Loucy (cell line): Measurements from ENCODE around the gene NOX5.

Source experiments
- H2AFZ ChIP-seq: fragments of 200-600 bp; sonication (generic); 2 replicates; pipeline ENCODE4 v1.6.0; 2016; ENCODE audit warnings: antibody characterized with exemption, mild to moderate bottlenecking, low read length, moderate library complexity
- H3F3A ChIP-seq: fragments of 200-600 bp; 2 replicates; pipeline ENCODE4 v1.6.0; 2016; ENCODE audit warnings: antibody characterized with exemption, low read depth, mild to moderate bottlenecking
- H3K27me3 ChIP-seq: fragments of 200-600 bp; sonication (generic); 2 replicates; pipeline ENCODE4 v1.6.1; 2014; ENCODE audit warnings: low read length, mild to moderate bottlenecking; ENCODE audit not compliant: insufficient read depth, poor library complexity, severe bottlenecking
- H3K36me3 ChIP-seq: fragments of 200-600 bp; sonication (generic); 2 replicates; pipeline ENCODE4 v1.6.1; 2016; ENCODE audit warnings: low read length; ENCODE audit not compliant: insufficient read depth
- H3K4me1 ChIP-seq: fragments of 200-600 bp; sonication (generic); 2 replicates; pipeline ENCODE4 v1.5.1; 2014; ENCODE audit warnings: low read length, mild to moderate bottlenecking; ENCODE audit not compliant: insufficient read depth, poor library complexity, severe bottlenecking
- H3K4me2 ChIP-seq: fragments of 200-600 bp; sonication (generic); 2 replicates; pipeline ENCODE4 v1.6.0; 2014; ENCODE audit warnings: antibody characterized with exemption, low read length, low read depth, mild to moderate bottlenecking; ENCODE audit not compliant: poor library complexity, severe bottlenecking
- H3K4me3 ChIP-seq: fragments of 200-600 bp; sonication (generic); 2 replicates; pipeline ENCODE4 v1.5.1; 2014; ENCODE audit warnings: low read length, mild to moderate bottlenecking, mixed read lengths; ENCODE audit not compliant: poor library complexity, severe bottlenecking
- H3K79me2 ChIP-seq: fragments of 200-600 bp; sonication (generic); 2 replicates; pipeline ENCODE4 v1.6.1; 2014; ENCODE audit warnings: low read length; ENCODE audit not compliant: insufficient read depth
- H3K9ac ChIP-seq: fragments of 200-600 bp; sonication (generic); 2 replicates; pipeline ENCODE4 v1.6.0; 2014; ENCODE audit warnings: mild to moderate bottlenecking, low read depth, low read length, moderate library complexity; ENCODE audit not compliant: poor library complexity, severe bottlenecking
- H3K9me2 ChIP-seq: fragments of 200-600 bp; sonication (generic); replicated peaks from 2 replicates; pipeline ENCODE4 v1.6.1; 2016; ENCODE audit warnings: low read depth, low read length, mixed read lengths
- H3K9me3 ChIP-seq: fragments of 200-600 bp; sonication (generic); 2 replicates; pipeline ENCODE4 v1.6.1; 2014; ENCODE audit warnings: mild to moderate bottlenecking, antibody characterized with exemption, low read length, low read depth; ENCODE audit not compliant: insufficient read depth
- H4K20me1 ChIP-seq: fragments of 200-600 bp; sonication (generic); 2 replicates; pipeline ENCODE4 v1.6.0; 2014; ENCODE audit warnings: antibody characterized with exemption, low read length, mild to moderate bottlenecking; ENCODE audit not compliant: insufficient read depth, poor library complexity, severe bottlenecking
- CTCF ChIP-seq: fragments of 200-600 bp; sonication (generic); conservative IDR thresholded peaks from 2 replicates; pipeline ENCODE4 v1.5.1; 2014; ENCODE audit warnings: mild to moderate bottlenecking, antibody characterized with exemption, low read length
- EZH2phosphoT487 ChIP-seq: fragments of 200-600 bp; IDR thresholded peaks from 2 replicates; pipeline ENCODE4 v1.6.1; 2018; ENCODE audit warnings: antibody characterized with exemption, mild to moderate bottlenecking, moderate library complexity, borderline replicate concordance

Gene NOX5

GRCh38 chr15:68999091-68999490, 15.4 kb upstream of the NOX5 start:
- Histone ChIP-seq H3K4me1 (no peaks in the 10 kb centered on the region), H3K9ac (no peak overlapping the region), H3K79me2 (no peaks in the 10 kb centered on the region), H3K9me2 (no peaks in the 10 kb centered on the region), H3K9me3 (no peaks in the 10 kb centered on the region), H3K36me3 (no peaks in the 10 kb centered on the region), H3K4me2 (no peak overlapping the region), H3F3A (no peaks in the 10 kb centered on the region), H3K27me3 (no peaks in the 10 kb centered on the region), H3K4me3 (no peak overlapping the region), H4K20me1 (no peaks in the 10 kb centered on the region), H2AFZ (no peak overlapping the region)
- TF ChIP-seq CTCF (no peak), EZH2phosphoT487 (no peak)

GRCh38 chr15:69000091-69000490, 14.4 kb upstream of the NOX5 start:
- no peaks in the 10 kb centered on the region for H4K20me1 ChIP-seq
- H3K4me1 ChIP-seq, result no peaks in the 10 kb centered on the region
- H2AFZ ChIP-seq, result no peak overlapping the region
- no peaks in the 10 kb centered on the region for H3K36me3 ChIP-seq
- no peaks in the 10 kb centered on the region for H3K79me2 ChIP-seq
- H3K4me2 ChIP-seq, result no peak overlapping the region
- no peaks in the 10 kb centered on the region for H3F3A ChIP-seq
- H3K4me3 ChIP-seq, result no peak overlapping the region
- H3K27me3 ChIP-seq, result no peaks in the 10 kb centered on the region
- no peak overlapping the region for H3K9ac ChIP-seq
- TF ChIP-seq CTCF (no peak), EZH2phosphoT487 (no peak)
- no peaks in the 10 kb centered on the region for H3K9me2 ChIP-seq
- no peaks in the 10 kb centered on the region for H3K9me3 ChIP-seq

- Histone ChIP-seq H3K4me1 (no peaks in the 10 kb centered on the region), H3K9ac (no peak overlapping the region), H3K79me2 (no peaks in the 10 kb centered on the region), H3K9me2 (no peaks in the 10 kb centered on the region), H3K9me3 (no peaks in the 10 kb centered on the region), H3K36me3 (no peaks in the 10 kb centered on the region), H2AFZ (no peak overlapping the region), H3F3A (no peaks in the 10 kb centered on the region), H3K27me3 (no peaks in the 10 kb centered on the region), H4K20me1 (no peaks in the 10 kb centered on the region), H3K4me2 (no peak overlapping the region), H3K4me3 (no peak overlapping the region)
- TF ChIP-seq EZH2phosphoT487 (no peak), CTCF (no peak)
Measured at GRCh38 chr15:69000725-69001503, 13.6 kb upstream of the NOX5 start.
